ENCODE results near the gene TTLL1.
A peak's percentile ranks its signal among the peaks of the same experiment; 100 is the strongest.

The TTLL1 gene

DNA sequence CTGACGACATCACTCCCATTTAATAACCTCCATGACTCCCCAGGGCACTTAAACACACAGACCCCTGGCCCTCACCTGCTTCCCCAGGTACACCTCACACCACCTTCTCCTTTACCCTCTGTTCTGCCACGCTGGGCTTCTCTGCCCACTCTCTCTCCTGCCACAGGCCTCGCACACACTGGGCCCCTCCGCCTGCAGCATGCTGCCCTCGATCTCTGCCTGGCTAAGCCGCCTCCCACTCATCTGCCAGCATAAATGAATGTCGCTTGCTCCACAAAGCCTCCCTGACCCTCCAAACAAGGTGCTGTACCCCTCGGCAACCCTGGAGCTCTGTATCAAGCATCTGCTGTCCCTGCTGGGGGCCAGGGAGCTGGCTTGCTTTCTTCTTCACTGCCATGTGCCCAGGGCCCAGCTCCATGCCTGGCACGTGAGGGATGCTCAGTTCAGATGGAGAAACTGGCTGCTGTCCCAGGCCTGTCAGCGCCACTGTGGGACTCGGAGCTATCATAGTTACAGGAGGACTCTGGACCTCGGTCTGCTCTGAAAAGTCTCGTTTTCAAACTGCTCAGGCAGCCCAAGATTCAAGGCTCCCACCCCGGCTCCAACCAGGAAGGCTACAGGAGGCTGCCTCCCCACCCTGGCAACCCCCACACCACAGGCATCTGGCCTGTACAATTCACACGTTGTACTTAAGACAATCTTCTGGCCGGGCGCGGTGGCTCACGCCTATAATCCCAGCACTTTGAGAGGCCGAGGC is 11.9 kb downstream of the TTLL1 start:
- Mint-ChIP-seq H3K27me3 (ENCODE audit: low read depth) (no peaks in the 10 kb centered on the region), H3K4me1 (no peaks in the 10 kb centered on the region), H3K9me3 (no peaks in the 10 kb centered on the region), H3K36me3 (ENCODE audit: low read depth) (peaks cover 14% of the 10 kb centered on the region), H3K27ac (no peak overlapping the region), H3K4me3 (no peak overlapping the region)
- TF ChIP-seq, protein P1, sequence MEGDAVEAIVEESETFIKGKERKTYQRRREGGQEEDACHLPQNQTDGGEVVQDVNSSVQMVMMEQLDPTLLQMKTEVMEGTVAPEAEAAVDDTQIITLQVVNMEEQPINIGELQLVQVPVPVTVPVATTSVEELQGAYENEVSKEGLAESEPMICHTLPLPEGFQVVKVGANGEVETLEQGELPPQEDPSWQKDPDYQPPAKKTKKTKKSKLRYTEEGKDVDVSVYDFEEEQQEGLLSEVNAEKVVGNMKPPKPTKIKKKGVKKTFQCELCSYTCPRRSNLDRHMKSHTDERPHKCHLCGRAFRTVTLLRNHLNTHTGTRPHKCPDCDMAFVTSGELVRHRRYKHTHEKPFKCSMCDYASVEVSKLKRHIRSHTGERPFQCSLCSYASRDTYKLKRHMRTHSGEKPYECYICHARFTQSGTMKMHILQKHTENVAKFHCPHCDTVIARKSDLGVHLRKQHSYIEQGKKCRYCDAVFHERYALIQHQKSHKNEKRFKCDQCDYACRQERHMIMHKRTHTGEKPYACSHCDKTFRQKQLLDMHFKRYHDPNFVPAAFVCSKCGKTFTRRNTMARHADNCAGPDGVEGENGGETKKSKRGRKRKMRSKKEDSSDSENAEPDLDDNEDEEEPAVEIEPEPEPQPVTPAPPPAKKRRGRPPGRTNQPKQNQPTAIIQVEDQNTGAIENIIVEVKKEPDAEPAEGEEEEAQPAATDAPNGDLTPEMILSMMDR (IDR thresholded peaks at IDR 0.05; ENCODE audit: unreplicated experiment in 3 of 3): no peak

DNA sequence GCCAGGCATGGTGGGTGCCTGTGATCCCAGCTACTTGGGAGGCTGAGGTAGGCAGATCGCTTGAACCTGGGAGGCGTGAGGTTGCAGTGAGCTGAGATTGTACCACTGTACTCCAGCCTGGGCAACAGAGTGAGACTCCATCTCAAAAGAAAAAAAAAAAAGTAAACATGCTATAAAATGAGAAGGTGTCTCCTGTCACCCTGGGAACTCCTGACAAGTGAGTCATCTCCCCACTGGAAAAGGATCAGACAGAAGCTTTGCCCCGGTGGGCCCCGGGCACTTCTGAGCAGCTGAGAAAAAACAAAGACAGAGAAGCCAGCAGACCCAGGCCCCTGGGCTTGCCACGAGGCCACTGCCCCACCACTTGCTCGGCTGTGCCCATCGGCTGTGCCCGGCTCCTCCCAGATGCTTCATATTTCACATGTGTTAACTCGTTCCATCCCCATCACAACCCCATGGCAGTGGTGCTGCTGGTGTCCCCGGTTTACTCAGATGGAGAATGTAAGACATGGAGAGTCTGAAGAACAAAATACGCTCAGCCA is 22.3 kb downstream of the TTLL1 start:
- Mint-ChIP-seq H3K27ac (no peak overlapping the region), H3K9me3 (no peaks in the 10 kb centered on the region), H3K36me3 (ENCODE audit: low read depth) (peaks cover 33% of the 10 kb centered on the region), H3K4me1 (no peaks in the 10 kb centered on the region), H3K27me3 (ENCODE audit: low read depth) (no peaks in the 10 kb centered on the region), H3K4me3 (no peak overlapping the region)
- TF ChIP-seq, protein P1 (IDR thresholded peaks at IDR 0.05; ENCODE audit: unreplicated experiment in 3 of 3): no peak

DNA sequence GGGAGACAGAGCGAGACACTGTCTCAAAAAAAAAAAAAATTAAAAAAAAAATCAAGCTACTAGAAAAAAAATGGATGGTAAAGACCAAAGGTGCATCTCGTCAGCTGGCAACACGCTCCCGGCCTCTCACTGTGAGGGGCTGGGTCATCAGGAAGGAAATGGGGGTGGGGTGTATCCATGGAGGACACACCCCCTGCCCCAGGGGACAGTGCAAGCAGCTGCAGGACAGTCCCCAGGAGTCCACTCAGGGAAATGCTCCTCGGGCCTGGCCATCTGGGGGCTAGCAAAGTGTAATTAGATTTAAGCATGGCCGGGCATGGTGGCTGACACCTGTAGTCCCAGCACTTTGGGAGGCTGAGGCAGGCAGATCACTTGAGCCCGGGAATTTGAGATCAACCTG is 23.1 kb downstream of the TTLL1 start:
- H3K27ac Mint-ChIP-seq: no peak overlapping the region
- H3K4me1 Mint-ChIP-seq: no peaks in the 10 kb centered on the region
- no peaks in the 10 kb centered on the region for H3K27me3 Mint-ChIP-seq (ENCODE audit: low read depth)
- H3K36me3 Mint-ChIP-seq (ENCODE audit: low read depth): peaks cover 39% of the 10 kb centered on the region
- TF ChIP-seq, protein P1 (IDR thresholded peaks at IDR 0.05; ENCODE audit: unreplicated experiment in 3 of 3): no peak
- no peak overlapping the region for H3K4me3 Mint-ChIP-seq
- no peaks in the 10 kb centered on the region for H3K9me3 Mint-ChIP-seq

DNA sequence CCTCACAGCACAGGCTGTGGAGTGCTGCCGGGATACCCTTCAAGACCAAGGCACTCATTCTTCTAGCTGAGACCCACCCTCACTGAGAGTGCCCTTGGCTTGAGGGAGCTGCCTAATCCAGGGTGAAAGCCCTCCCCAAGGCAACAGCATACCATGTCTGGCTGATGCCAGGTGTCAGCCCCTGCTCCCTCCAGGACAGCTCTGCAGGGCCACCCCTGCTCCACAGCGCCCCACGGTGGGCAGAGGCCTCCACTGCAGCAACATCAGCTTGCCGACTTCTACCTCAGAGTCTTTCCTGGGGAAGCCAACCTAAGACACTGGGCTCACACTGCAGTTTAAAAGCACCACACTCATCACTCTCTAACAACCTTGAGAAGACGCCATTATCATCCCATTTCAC is 29.0 kb downstream of the TTLL1 start:
- TF ChIP-seq, protein P1 (IDR thresholded peaks at IDR 0.05; ENCODE audit: unreplicated experiment in 3 of 3): peak; percentile 41 to 50 (median 47)
- no peaks in the 10 kb centered on the region for H3K27me3 Mint-ChIP-seq (ENCODE audit: low read depth)
- no peaks in the 10 kb centered on the region for H3K9me3 Mint-ChIP-seq
- H3K27ac Mint-ChIP-seq: no peak overlapping the region
- no peaks in the 10 kb centered on the region for H3K4me1 Mint-ChIP-seq
- no peak overlapping the region for H3K4me3 Mint-ChIP-seq
- peaks cover 40% of the 10 kb centered on the region for H3K36me3 Mint-ChIP-seq (ENCODE audit: low read depth)

DNA sequence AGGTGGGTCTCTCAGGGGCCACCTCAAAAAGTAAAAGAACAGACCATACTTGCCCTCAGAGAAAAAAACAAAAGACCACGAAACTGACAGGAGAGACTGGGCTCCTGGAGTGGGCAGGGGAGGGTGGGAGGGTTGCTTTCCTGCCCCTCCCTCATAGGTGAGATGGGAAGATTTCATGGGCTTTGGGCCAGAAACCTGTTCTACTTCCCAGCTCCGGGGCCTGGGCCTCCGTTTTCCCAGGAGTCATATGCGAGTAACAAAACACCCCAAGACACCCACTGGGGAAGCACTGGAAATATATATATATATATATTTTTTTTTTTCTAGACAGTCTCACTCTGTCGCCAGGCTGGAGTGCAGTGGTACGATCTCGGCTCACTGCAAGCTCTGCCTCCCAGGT is 31.6 kb downstream of the TTLL1 start:
- Mint-ChIP-seq H3K4me3 (no peak overlapping the region), H3K9me3 (no peaks in the 10 kb centered on the region), H3K27me3 (ENCODE audit: low read depth) (no peaks in the 10 kb centered on the region), H3K27ac (no peak overlapping the region), H3K4me1 (no peaks in the 10 kb centered on the region), H3K36me3 (ENCODE audit: low read depth) (peaks cover 33% of the 10 kb centered on the region)
- TF ChIP-seq, protein P1 (IDR thresholded peaks at IDR 0.05; ENCODE audit: unreplicated experiment in 3 of 3): no peak

DNA sequence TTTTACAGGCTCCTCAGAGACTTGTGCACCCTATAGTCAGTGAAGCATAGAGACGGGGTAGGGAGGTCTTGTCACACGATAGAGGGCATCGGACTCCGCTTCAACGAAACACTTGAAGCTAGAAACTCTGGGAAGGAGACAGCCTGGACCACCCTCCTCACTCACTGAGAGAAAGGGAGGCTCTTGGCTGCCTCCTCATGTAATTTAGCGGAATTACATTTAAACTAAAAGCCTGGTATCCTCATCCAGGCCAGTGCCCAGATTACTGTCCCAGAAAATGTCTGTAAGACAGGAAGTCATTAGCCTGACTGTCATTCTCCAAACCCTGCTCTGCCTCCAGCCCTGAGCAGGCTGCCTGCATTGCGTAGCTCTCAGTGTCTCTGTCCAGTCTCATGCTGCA is 36.0 kb downstream of the TTLL1 start:
- Mint-ChIP-seq H3K4me3 (no peak overlapping the region), H3K27ac (no peak overlapping the region), H3K4me1 (no peaks in the 10 kb centered on the region), H3K9me3 (no peaks in the 10 kb centered on the region), H3K27me3 (ENCODE audit: low read depth) (no peaks in the 10 kb centered on the region), H3K36me3 (ENCODE audit: low read depth) (peaks cover 23% of the 10 kb centered on the region)
- TF ChIP-seq, protein P1 (IDR thresholded peaks at IDR 0.05; ENCODE audit: unreplicated experiment in 3 of 3): peak in 2 of 3 experiments; percentile 8 to 26
